Heart left ventricle (tissue), 16 donors: ENCODE measurements around the gene PTPRN2. TPM values are rescaled to one million over a fixed set of nuclear protein-coding genes. Genes with fewer than 3 reads are reported as not detected.

Experiments used
- ATAC-seq, 4 donors: fragments of 200-7000 bp; cut with Tn5 transposase; one replicate each; pipeline ENCODE4 v1.9.1; 2020 to 2022; ENCODE audit warnings: moderate library complexity in 4 of 4, mild to moderate bottlenecking in 3 of 4, moderate number of reproducible peaks in 1 of 4
- DNase-seq, 5 donors: peaks; one replicate each; pipeline ENCODE4 v3.0.0-alpha.2; 2020
- H3K27ac ChIP-seq, 12 donors: fragments of 200-600 bp; sonication (generic) in 4 of 12; one replicate each; pipeline versions ENCODE4 v1.5.0 to v1.8.0; 2016 to 2022; ENCODE audit warnings: mild to moderate bottlenecking in 2 of 12
- H3K27me3 ChIP-seq, 9 donors: fragments of 200-600 bp; sonication (generic) in 2 of 9; one replicate each; pipeline versions ENCODE4 v1.5.1 to v1.8.0; 2016 to 2022; ENCODE audit warnings: mild to moderate bottlenecking in 3 of 9
- H3K36me3 ChIP-seq, 9 donors: fragments of 200-600 bp; sonication (generic) in 2 of 9; one replicate each; pipeline versions ENCODE4 v1.5.0 to v1.8.0; 2018 to 2022; ENCODE audit warnings: mild to moderate bottlenecking in 2 of 9
- H3K4me1 ChIP-seq, 12 donors: fragments of 200-600 bp; sonication (generic) in 4 of 12; one replicate each; pipeline versions ENCODE4 v1.5.0 to v1.8.0; 2016 to 2022; ENCODE audit warnings: mild to moderate bottlenecking in 3 of 12
- H3K4me3 ChIP-seq, 12 donors: fragments of 200-600 bp; sonication (generic) in 4 of 12; one replicate each; pipeline versions ENCODE4 v1.5.0 to v1.8.0; 2017 to 2022; ENCODE audit warnings: mild to moderate bottlenecking in 9 of 12, moderate library complexity in 4 of 12
- H3K9me3 ChIP-seq, 12 donors: fragments of 200-600 bp; sonication (generic) in 4 of 12; one replicate each; pipeline versions ENCODE4 v1.5.0 to v1.8.0; 2016 to 2022; ENCODE audit warnings: mild to moderate bottlenecking in 1 of 12
- CTCF ChIP-seq, 12 donors: fragments of 200-600 bp; sonication (generic) in 4 of 12; IDR thresholded peaks; one replicate each; pipeline versions ENCODE4 v1.5.0 to v1.8.0; 2018 to 2022; ENCODE audit warnings: antibody characterized with exemption in 12 of 12, mild to moderate bottlenecking in 5 of 12
- POLR2A ChIP-seq, 2 donors: fragments of 450-650 bp; IDR thresholded peaks; one replicate each; pipeline ENCODE4 v1.6.1; 2017; ENCODE audit warnings: antibody characterized with exemption in 2 of 2, mild to moderate bottlenecking in 2 of 2, moderate library complexity in 2 of 2
- WGBS, 4 donors: extraction: QIAGEN DNeasy Blood & Tissue Kit in 2 of 4; methylation state at CpG; one replicate each; pipeline versions ENCODE4 v1.1.5 to v1.1.7; 2013 to 2018; 5-methylcytosine and 5-hydroxymethylcytosine counted together
- intact Hi-C, 10 donors: fragments of 100-400 bp; cut with DNase I; formaldehyde crosslinking; loops; one replicate each; pipeline versions ENCODE4 v1.11.1 to v1.14.2; 2022
- polyA plus RNA-seq, 2 donors: library from polyadenylated mRNA; stranded (reverse); fragments of 200-250 nt; gene quantifications; one replicate each; pipeline ENCODE4 v1.2.3, GENCODE V29; 2013
- total RNA-seq, 9 donors: library from RNA; depleted of rRNA in 2 of 9; stranded (reverse); fragments of >200 nt in 2 of 9; fragmentation: NEBNext Ultra II Directional in 3 of 9; extraction: Animal tissue kit (Norgen Biotek cat#: 25700) in 3 of 9; gene quantifications; one replicate each; pipeline versions ENCODE4 v1.1.0 to v1.2.4, GENCODE V29; 2016 to 2023
- donor health status: ischemic (EF 13 %, LVEDD 7.1; RV severe dilation, severe dysfunction).
- donor health status: healthy with polysubstance abuse.
- donor health status: DM: no; HTN: yes; CAD: no.
- donor health status: DM: no; HTN: no; CAD: no.
- donor health status: ischemic (EF 25% LVEDD 6.9; RV normal size, moderate dysfunction).
- donor health status: ischemic (EF 25% LVEDD 5.7; RV mildly dilated, moderate dysfunction).
- donor health status: healthy.
- donor health status: DM: yes; HTN: yes; CAD: no.
- donor health status: ischemic (EF 35%, LVEDD 5.7; RV mildly dilated, moderate dysfunction).
- donor health status: nonischemic (EF 11% LVEDD 7.7; RV severe dilation, severe dysfunction).
- donor health status: DM: yes; HTN: yes; CAD: no.
- donor health status: PGD.
- donor health status: ischemic (EF 29% LVEDD 5.4; RV normal size, mild dysfunction).
- donor health status: nonischemic (EF 23%, LVEDD 6.1; RV moderate dilation, normal function).

Gene PTPRN2
- total and polyA plus RNA-seq, 11 donors = 0.61 to 2.3 (median 1.3) TPM

GRCh38 chr7:157684157-157684908 lies 903.3 kb downstream of the PTPRN2 start:
- peaks cover 0 to 39% (median 12%) of the 10 kb centered on the region in 12 donors for H3K4me1 ChIP-seq
- intact Hi-C loops = loop anchor here in 1 of 10 donors (10.0 kb wide), 1 partner anchor 250 kb away; no protein-coding TSS in a partner anchor
- ATAC-seq (peak in 1 of 4 donors; percentile 43), DNase-seq (no peak)
- peaks cover 0 to 3% (median 0%) of the 10 kb centered on the region in 9 donors for H3K36me3 ChIP-seq
- WGBS, 4 donors = 1% methylated on average over 34 to 71 of the region's 74 CpGs
- H3K27me3 ChIP-seq = peaks cover 49 to 100% (median 81%) of the 10 kb centered on the region in 9 donors
- H3K27ac ChIP-seq = no peak overlapping the region
- peak overlapping the region in 9 of 12 donors; percentile 11 to 46 (median 32) for H3K4me3 ChIP-seq
- no peaks in the 10 kb centered on the region for H3K9me3 ChIP-seq
- TF ChIP-seq POLR2A (IDR thresholded peaks at IDR 0.05) (no peak), CTCF (IDR thresholded peaks at IDR 0.05) (no peak)

GRCh38 chr7:157683747-157684156 lies 903.9 kb downstream of the PTPRN2 start:
- Histone ChIP-seq H3K4me1 (peaks cover 0 to 33% (median 8%) of the 10 kb centered on the region in 12 donors), H3K27me3 (peaks cover 44 to 100% (median 79%) of the 10 kb centered on the region in 9 donors), H3K9me3 (no peaks in the 10 kb centered on the region), H3K36me3 (peaks cover 0 to 3% (median 0%) of the 10 kb centered on the region in 9 donors), H3K4me3 (peak overlapping the region in 8 of 12 donors; percentile 16 to 46 (median 34)), H3K27ac (no peak overlapping the region)
- no peak for ATAC-seq
- TF ChIP-seq POLR2A (IDR thresholded peaks at IDR 0.05) = no peak
- TF ChIP-seq CTCF (IDR thresholded peaks at IDR 0.05) = no peak
- DNase-seq = no peak
- 13 to 24% (median 14%) methylated on average over 20 of the region's 20 CpGs for WGBS, 4 donors
- intact Hi-C loops = loop anchor here in 1 of 10 donors (10.0 kb wide), 1 partner anchor 249 kb away; no protein-coding TSS in a partner anchor

- Histone ChIP-seq H3K4me3 (no peak overlapping the region), H3K9me3 (no peaks in the 10 kb centered on the region), H3K36me3 (peaks cover 0 to 3% (median 0%) of the 10 kb centered on the region in 9 donors), H3K4me1 (peaks cover 0 to 27% (median 7%) of the 10 kb centered on the region in 12 donors), H3K27me3 (peaks cover 38 to 100% (median 73%) of the 10 kb centered on the region in 9 donors), H3K27ac (no peak overlapping the region)
- TF ChIP-seq CTCF (IDR thresholded peaks at IDR 0.05) (no peak), POLR2A (IDR thresholded peaks at IDR 0.05) (no peak)
- no peak for ATAC-seq
- 28 to 40% (median 37%) methylated on average over 17 to 21 of the region's 21 CpGs for WGBS, 4 donors
- DNase-seq = no peak
- intact Hi-C loops = loop anchor here in 1 of 10 donors (10.0 kb wide), 1 partner anchor 248 kb away; no protein-coding TSS in a partner anchor
Measured at GRCh38 chr7:157682946-157683746, 904.5 kb downstream of the PTPRN2 start.
